SK-N-SH (cell line): ENCODE results near the gene PAFAH1B1.

Experiments used
- CTCF ChIP-seq: fragments of 200-600 bp; sonication (generic); IDR thresholded peaks from 2 replicates; pipeline ENCODE4 v1.6.1; 2017; ENCODE audit warnings: antibody characterized with exemption, mild to moderate bottlenecking, moderate library complexity
- EZH2phosphoT487 ChIP-seq: fragments of 200-600 bp; sonication (generic); IDR thresholded peaks from 2 replicates; pipeline ENCODE4 v1.6.1; 2017; ENCODE audit warnings: low read depth, mixed run types, mild to moderate bottlenecking, antibody characterized with exemption, moderate library complexity, borderline replicate concordance
- POLR2AphosphoS5 ChIP-seq: IDR thresholded peaks from 2 replicates; pipeline ENCODE4 v1.6.1; 2012; ENCODE audit warnings: low read depth, low read length
- REST ChIP-seq: IDR thresholded peaks from 2 replicates; pipeline ENCODE4 v1.6.1; 2012; ENCODE audit warnings: mild to moderate bottlenecking, low read depth, low read length, moderate library complexity

GRCh38 chr17:2691965-2692780, 98.7 kb downstream of the PAFAH1B1 start:
- no peak for TF ChIP-seq CTCF
- TF ChIP-seq EZH2phosphoT487, result no peak
- TF ChIP-seq POLR2AphosphoS5, result no peak
- TF ChIP-seq REST, result no peak
